Glutamatergic neuron (in vitro differentiated cells): ENCODE measurements around the gene TBC1D1. TPM values are rescaled to one million over a fixed set of nuclear protein-coding genes. Genes with fewer than 3 reads are reported as not detected.

Source experiments
- DNase-seq: peaks from one replicate; pipeline ENCODE4 v3.0.0; 2022
- H3K27ac Mint-ChIP-seq: one replicate; pipeline ENCODE4 v1.8.0; 2020; ENCODE audit warnings: mild to moderate bottlenecking, mixed read lengths, inconsistent platforms; ENCODE audit not compliant: unreplicated experiment
- H3K27me3 Mint-ChIP-seq: one replicate; pipeline ENCODE4 v1.8.0; 2020; ENCODE audit warnings: mild to moderate bottlenecking, moderate library complexity, mixed read lengths, inconsistent platforms; ENCODE audit not compliant: unreplicated experiment
- H3K36me3 Mint-ChIP-seq: one replicate; pipeline ENCODE4 v1.8.0; 2020; ENCODE audit warnings: mild to moderate bottlenecking, mixed read lengths, inconsistent platforms; ENCODE audit not compliant: unreplicated experiment
- H3K4me1 Mint-ChIP-seq: one replicate; pipeline ENCODE4 v1.8.0; 2020; ENCODE audit warnings: mild to moderate bottlenecking, low read depth, mixed read lengths, inconsistent platforms; ENCODE audit not compliant: unreplicated experiment
- H3K4me3 Mint-ChIP-seq: one replicate; pipeline ENCODE4 v1.8.0; 2020; ENCODE audit warnings: mild to moderate bottlenecking, mixed read lengths, inconsistent platforms; ENCODE audit not compliant: unreplicated experiment
- H3K9me3 Mint-ChIP-seq: one replicate; pipeline ENCODE4 v1.8.0; 2020; ENCODE audit warnings: mild to moderate bottlenecking, moderate library complexity, mixed read lengths, inconsistent platforms; ENCODE audit not compliant: unreplicated experiment
- CTCF ChIP-seq: fragments of 200-600 bp; sonication (generic); IDR thresholded peaks from one replicate; pipeline ENCODE4 v1.5.0; 2021; ENCODE audit not compliant: partially characterized antibody, unreplicated experiment
- total RNA-seq: library from RNA; stranded (reverse); fragmentation: NEBNext Ultra II Directional; extraction: Animal tissue kit (Norgen Biotek cat#: 25700); gene quantifications from one replicate; pipeline ENCODE4 v1.2.1, GENCODE V29; 2021; ENCODE audit not compliant: unreplicated experiment

TBC1D1 gene
- total RNA-seq, 1 donor from 2014 or later, result 106 TPM

- Mint-ChIP-seq H3K36me3 (no peaks in the 10 kb centered on the region), H3K27ac (peak overlapping the region; percentile 11), H3K9me3 (peaks cover 2% of the 10 kb centered on the region), H3K4me1 (peaks cover 21% of the 10 kb centered on the region), H3K27me3 (no peaks in the 10 kb centered on the region), H3K4me3 (no peak overlapping the region)
- TF ChIP-seq CTCF, result no peak
- DNase-seq, result no peak
Observed at GRCh38 chr4:38132107-38132673, 241.3 kb downstream of the TBC1D1 start.

GRCh38 chr4:38132843-38133662 is 242.2 kb downstream of the TBC1D1 start:
- H3K27me3 Mint-ChIP-seq, result no peaks in the 10 kb centered on the region
- no peak overlapping the region for H3K27ac Mint-ChIP-seq
- H3K4me1 Mint-ChIP-seq, result peaks cover 21% of the 10 kb centered on the region
- DNase-seq, result no peak
- no peaks in the 10 kb centered on the region for H3K36me3 Mint-ChIP-seq
- peaks cover 2% of the 10 kb centered on the region for H3K9me3 Mint-ChIP-seq
- H3K4me3 Mint-ChIP-seq, result no peak overlapping the region
- no peak for TF ChIP-seq CTCF

GRCh38 chr4:38133711-38134480 is 243.0 kb downstream of the TBC1D1 start:
- Mint-ChIP-seq H3K9me3 (peaks cover 5% of the 10 kb centered on the region), H3K4me3 (no peak overlapping the region), H3K27me3 (no peaks in the 10 kb centered on the region), H3K36me3 (peaks cover 4% of the 10 kb centered on the region), H3K27ac (no peak overlapping the region), H3K4me1 (peaks cover 17% of the 10 kb centered on the region)
- DNase-seq, result no peak
- TF ChIP-seq CTCF, result no peak

- H3K9me3 Mint-ChIP-seq, result peaks cover 5% of the 10 kb centered on the region
- peaks cover 10% of the 10 kb centered on the region for H3K4me1 Mint-ChIP-seq
- H3K36me3 Mint-ChIP-seq, result peaks cover 9% of the 10 kb centered on the region
- H3K4me3 Mint-ChIP-seq, result no peak overlapping the region
- H3K27me3 Mint-ChIP-seq, result no peaks in the 10 kb centered on the region
- TF ChIP-seq CTCF, result no peak
- DNase-seq, result no peak
- no peak overlapping the region for H3K27ac Mint-ChIP-seq
Observed at GRCh38 chr4:38135201-38135600, 244.3 kb downstream of the TBC1D1 start.
